NCI-H345 treated with DMSO at 0.1 percent for 48 hours (cell line): ENCODE measurements around the gene DENND5A.
"Not testable (repeated sequence)": the region's sequence is repeated elsewhere in the genome, so short reads cannot be mapped to it uniquely, and the experiment has no call there.

ENCODE experiments used
- DNase-seq: peaks from one replicate; lab custom pipeline; 2025; ENCODE audit not compliant: unreplicated experiment; lab: John Stamatoyannopoulos, UW

The DENND5A gene

GRCh38 chr11:9266132-9266736 lies 1.1 kb upstream of the DENND5A start:
- DNase-seq: no peak

- no peak for DNase-seq
Observed at GRCh38 chr11:9264316-9265210, 587 bp downstream of the DENND5A start.

GRCh38 chr11:9263840-9264315 lies 1.3 kb downstream of the DENND5A start:
- no peak for DNase-seq

GRCh38 chr11:9260838-9261146 lies 4.4 kb downstream of the DENND5A start:
- DNase-seq: not testable (repeated sequence)

GRCh38 chr11:9259981-9260837 lies 4.9 kb downstream of the DENND5A start:
- DNase-seq: no peak

GRCh38 chr11:9258279-9258678 lies 6.9 kb downstream of the DENND5A start:
- DNase-seq: not testable (repeated sequence)

- no peak for DNase-seq
Observed at GRCh38 chr11:9254416-9254815, 10.7 kb downstream of the DENND5A start.

GRCh38 chr11:9253086-9253485 lies 12.1 kb downstream of the DENND5A start:
- DNase-seq: no peak

- no peak for DNase-seq
Observed at GRCh38 chr11:9251311-9251710, 13.8 kb downstream of the DENND5A start.

GRCh38 chr11:9250139-9250582 lies 15.0 kb downstream of the DENND5A start:
- no peak for DNase-seq

GRCh38 chr11:9249252-9249651 lies 15.9 kb downstream of the DENND5A start:
- DNase-seq: no peak

GRCh38 chr11:9247863-9248262 lies 17.3 kb downstream of the DENND5A start:
- DNase-seq: no peak

GRCh38 chr11:9236242-9236641 lies 28.9 kb downstream of the DENND5A start:
- not testable (repeated sequence) for DNase-seq

- DNase-seq: no peak
Observed at GRCh38 chr11:9232482-9232881, 32.7 kb downstream of the DENND5A start.

GRCh38 chr11:9231848-9232177 lies 33.3 kb downstream of the DENND5A start:
- DNase-seq: no peak

GRCh38 chr11:9230296-9230695 lies 34.9 kb downstream of the DENND5A start:
- DNase-seq: no peak

GRCh38 chr11:9228091-9228490 lies 37.1 kb downstream of the DENND5A start:
- no peak for DNase-seq

GRCh38 chr11:9225748-9226298 lies 39.3 kb downstream of the DENND5A start:
- no peak for DNase-seq

- no peak for DNase-seq
Observed at GRCh38 chr11:9222654-9223053, 42.5 kb downstream of the DENND5A start.

GRCh38 chr11:9220853-9221252 lies 44.3 kb downstream of the DENND5A start:
- not testable (repeated sequence) for DNase-seq

GRCh38 chr11:9219572-9219971 lies 45.6 kb downstream of the DENND5A start:
- no peak for DNase-seq
